SU-DHL-6 (cell line): ENCODE results near the gene FFAR3.
"Not testable (repeated sequence)": the region's sequence is repeated elsewhere in the genome, so short reads cannot be mapped to it uniquely, and the experiment has no call there.

Experiments used
- H2AFZ ChIP-seq: fragments of 200-600 bp; sonication (generic); 2 replicates; pipeline ENCODE4 v1.6.1; 2014; ENCODE audit warnings: low read depth, mild to moderate bottlenecking, moderate library complexity, mixed read lengths, antibody characterized with exemption, low read length; ENCODE audit not compliant: severe bottlenecking
- H3F3A ChIP-seq: fragments of 200-600 bp; shearing (Covaris generic); 2 replicates; pipeline ENCODE4 v1.6.0; 2016; ENCODE audit warnings: antibody characterized with exemption, mild to moderate bottlenecking; ENCODE audit not compliant: insufficient read depth
- H3K27ac ChIP-seq: fragments of 200-600 bp; sonication (generic); 2 replicates; pipeline ENCODE4 v1.5.1; 2016; ENCODE audit warnings: low read depth, mild to moderate bottlenecking, low read length, moderate library complexity, mixed read lengths
- H3K27me3 ChIP-seq: fragments of 200-600 bp; sonication (generic), shearing (Covaris generic); 2 replicates; pipeline ENCODE4 v1.6.0; 2014; ENCODE audit warnings: mild to moderate bottlenecking, low read length
- H3K36me3 ChIP-seq: fragments of 200-600 bp; sonication (generic); 2 replicates; pipeline ENCODE4 v1.6.1; 2014; ENCODE audit warnings: mild to moderate bottlenecking, low read length, mixed read lengths
- H3K4me2 ChIP-seq: fragments of 300-600, 200-600 bp; shearing (Covaris generic), sonication (generic); 2 replicates; pipeline ENCODE4 v1.6.0; 2014; ENCODE audit warnings: low read length, low read depth, mild to moderate bottlenecking; ENCODE audit not compliant: poor library complexity, severe bottlenecking
- H3K4me3 ChIP-seq: fragments of 200-600 bp; sonication (generic); 2 replicates; pipeline ENCODE4 v1.5.1; 2014; ENCODE audit warnings: antibody characterized with exemption, low read length, mild to moderate bottlenecking, mixed read lengths; ENCODE audit not compliant: insufficient read depth, poor library complexity, severe bottlenecking
- H3K79me2 ChIP-seq: fragments of 200-600 bp; sonication (generic); 2 replicates; pipeline ENCODE4 v1.6.1; 2014; ENCODE audit warnings: mild to moderate bottlenecking, low read length, moderate library complexity; ENCODE audit not compliant: insufficient read depth
- H3K9ac ChIP-seq: fragments of 200-600 bp; sonication (generic); 2 replicates; pipeline ENCODE4 v1.7.0; 2014; ENCODE audit warnings: mild to moderate bottlenecking, low read length
- H3K9me2 ChIP-seq: fragments of 200-600 bp; sonication (generic); replicated peaks from 2 replicates; pipeline ENCODE4 v1.6.1; 2014; ENCODE audit warnings: low read length; ENCODE audit not compliant: insufficient read depth
- H3K9me3 ChIP-seq: fragments of 200-600 bp; sonication (generic); 2 replicates; pipeline ENCODE4 v1.6.1; 2014; ENCODE audit warnings: low read length, mixed read lengths; ENCODE audit not compliant: insufficient read depth
- H4K20me1 ChIP-seq: fragments of 200-600 bp; sonication (generic); 2 replicates; pipeline ENCODE4 v1.6.1; 2014; ENCODE audit warnings: low read depth, mild to moderate bottlenecking, antibody characterized with exemption, low read length, moderate library complexity, mixed read lengths
- CTCF ChIP-seq: fragments of 200-600 bp; sonication (generic); IDR thresholded peaks from one replicate; pipeline ENCODE4 v1.5.1; 2017; ENCODE audit warnings: antibody characterized with exemption, mild to moderate bottlenecking, low read length, moderate library complexity; ENCODE audit not compliant: insufficient read depth, poor library complexity, severe bottlenecking
- EZH2phosphoT487 ChIP-seq: fragments of 200-600 bp; sonication (generic), shearing (Covaris generic); conservative IDR thresholded peaks from 2 replicates; pipeline ENCODE4 v1.6.1; 2018; ENCODE audit warnings: mild to moderate bottlenecking, antibody characterized with exemption, low read length, moderate library complexity, mixed read lengths

FFAR3 gene

GRCh38 chr19:35370722-35371121 lies 12.5 kb downstream of the FFAR3 start, which contains the start of gene GPR42:
Gene GPR42, plus strand, starts transcription at chr19:35371068. Its CDS starts 292 bp downstream, at chr19:35371360.
- Histone ChIP-seq H2AFZ (no peak within 1 kb of the TSS), H3K27me3 (no peaks in the 10 kb centered on the region), H3K9me3 (no peaks in the 10 kb centered on the region), H3K9ac (no peak within 1 kb of the TSS), H3K4me2 (no peak within 1 kb of the TSS), H3K79me2 (no peaks in the 10 kb centered on the region), H3K27ac (no peak within 1 kb of the TSS), H3K4me3 (no peak within 1 kb of the TSS), H3F3A (no peaks in the 10 kb centered on the region), H3K9me2 (no peaks in the 10 kb centered on the region), H4K20me1 (no peaks in the 10 kb centered on the region), H3K36me3 (no peaks in the 10 kb centered on the region)
- TF ChIP-seq EZH2phosphoT487 (no peak), CTCF (no peak)

GRCh38 chr19:35373492-35373891 lies 15.2 kb downstream of the FFAR3 start:
- Histone ChIP-seq H3K9me3 (no peaks in the 10 kb centered on the region), H3K4me3 (no peak overlapping the region), H4K20me1 (no peaks in the 10 kb centered on the region), H2AFZ (no peak overlapping the region), H3K9me2 (no peaks in the 10 kb centered on the region), H3K79me2 (no peaks in the 10 kb centered on the region), H3K36me3 (no peaks in the 10 kb centered on the region), H3F3A (no peaks in the 10 kb centered on the region), H3K9ac (no peak overlapping the region), H3K27me3 (no peaks in the 10 kb centered on the region), H3K4me2 (no peak overlapping the region), H3K27ac (no peak overlapping the region)
- TF ChIP-seq CTCF (no peak), EZH2phosphoT487 (no peak)

GRCh38 chr19:35374031-35374430 lies 15.8 kb downstream of the FFAR3 start:
- H3K27ac ChIP-seq, H3K79me2 ChIP-seq, H2AFZ ChIP-seq, H4K20me1 ChIP-seq, H3F3A ChIP-seq, H3K4me2 ChIP-seq, H3K9ac ChIP-seq, H3K36me3 ChIP-seq, H3K4me3 ChIP-seq, H3K9me2 ChIP-seq, H3K9me3 ChIP-seq, H3K27me3 ChIP-seq: not testable (repeated sequence)

DNA sequence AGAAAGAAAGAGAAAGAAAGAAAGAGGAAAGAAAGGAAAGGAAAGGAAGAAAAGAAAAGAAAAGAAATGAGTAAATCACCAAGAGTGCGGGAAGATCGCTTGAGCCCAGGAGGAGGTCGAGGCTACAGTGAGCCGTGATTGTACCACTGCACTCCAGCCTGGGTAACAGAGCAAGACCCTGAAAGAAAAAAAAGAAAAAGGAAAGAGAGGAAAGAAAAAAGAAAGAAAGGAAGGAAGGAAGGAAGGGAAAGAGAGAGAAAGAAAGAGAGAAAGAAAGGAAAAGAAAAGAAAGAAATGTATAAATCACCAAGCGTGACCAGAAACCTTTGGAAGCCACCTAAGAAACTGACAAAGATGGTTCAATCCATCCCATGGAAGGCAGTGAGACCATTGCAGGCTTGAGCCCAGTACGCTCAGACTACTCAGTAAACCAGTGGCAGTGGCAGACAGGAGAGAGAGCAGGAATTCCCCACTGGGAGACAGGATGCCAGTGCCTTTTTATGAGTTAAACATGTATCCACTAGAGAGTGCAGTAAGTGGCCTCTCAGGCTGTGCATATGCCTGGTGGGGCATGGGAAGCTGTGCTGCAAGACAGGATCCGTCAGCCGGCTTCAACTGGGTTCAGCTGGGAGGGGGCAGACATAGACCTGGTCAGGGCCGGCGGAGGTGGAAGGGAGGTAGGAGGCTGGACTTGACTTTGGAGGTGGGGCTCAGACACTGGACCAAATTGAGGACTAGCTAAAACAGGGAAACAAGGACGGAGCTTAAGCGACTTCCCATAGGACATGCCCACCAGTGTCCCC lies 17.4 kb downstream of the FFAR3 start:
- Histone ChIP-seq H2AFZ (no peak overlapping the region), H3K79me2 (no peaks in the 10 kb centered on the region), H3K4me2 (no peak overlapping the region), H3K36me3 (no peaks in the 10 kb centered on the region), H3K4me3 (no peak overlapping the region), H3K9ac (no peak overlapping the region), H3K9me2 (no peaks in the 10 kb centered on the region), H3K27me3 (no peaks in the 10 kb centered on the region), H3K27ac (no peak overlapping the region), H3K9me3 (no peaks in the 10 kb centered on the region), H3F3A (no peaks in the 10 kb centered on the region), H4K20me1 (no peaks in the 10 kb centered on the region)
- TF ChIP-seq EZH2phosphoT487 (no peak), CTCF (no peak)
